NCI-H69 (cell line): ENCODE data around the gene RAMAC.
A peak's percentile ranks its signal among the peaks of the same experiment; 100 is the strongest.
"Not testable (repeated sequence)": the region's sequence is repeated elsewhere in the genome, so short reads cannot be mapped to it uniquely, and the experiment has no call there.

Experiments used
- DNase-seq: peaks from one replicate; lab custom pipeline; 2025; lab: John Stamatoyannopoulos, UW

Gene RAMAC

GRCh38 chr15:82968066-82968465 is 17.9 kb upstream of the RAMAC start:
- DNase-seq, result no peak

- DNase-seq, result no peak
Observed at GRCh38 chr15:82969353-82969752, 16.7 kb upstream of the RAMAC start.

GRCh38 chr15:82970078-82970686 is 15.8 kb upstream of the RAMAC start:
- no peak for DNase-seq

- DNase-seq, result no peak
Observed at GRCh38 chr15:82970696-82971095, 15.3 kb upstream of the RAMAC start.

DNA sequence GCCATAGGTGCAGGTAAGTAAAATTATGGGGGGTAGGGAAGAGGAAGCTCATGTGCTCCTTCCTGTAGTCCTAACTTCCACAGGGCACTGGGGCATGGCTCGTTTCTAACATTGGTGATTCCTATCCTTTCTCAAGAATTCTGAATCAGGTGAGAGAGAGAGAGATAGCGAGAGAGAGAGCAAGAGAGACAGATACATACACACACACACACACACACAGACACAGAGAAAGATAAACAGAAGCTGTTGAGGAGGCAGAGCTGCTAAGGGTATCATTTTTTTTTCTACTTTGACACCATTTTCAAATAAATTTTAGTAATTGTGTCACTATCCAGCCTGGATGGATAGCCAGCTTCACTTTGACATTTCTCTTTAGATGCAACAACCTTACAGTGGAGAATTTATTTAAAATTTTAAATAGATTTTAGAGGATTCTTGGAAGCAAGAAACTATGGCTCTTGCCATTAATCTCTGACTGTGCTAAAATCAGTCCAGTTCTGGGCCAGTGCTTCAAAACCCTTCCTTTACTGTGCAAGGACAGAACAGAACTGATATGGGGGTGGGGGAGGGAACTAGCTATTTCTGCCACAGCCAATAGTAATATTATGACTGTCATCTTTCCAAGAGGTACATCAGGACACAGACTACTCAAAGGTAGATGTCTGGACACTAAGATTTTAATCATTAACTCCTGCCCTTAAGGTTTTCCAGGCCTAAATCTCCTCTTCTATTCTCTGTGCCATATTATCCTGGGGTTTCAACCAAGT is 14.6 kb upstream of the RAMAC start:
- no peak for DNase-seq

- no peak for DNase-seq
Observed at GRCh38 chr15:82972990-82973389, 13.0 kb upstream of the RAMAC start.

- DNase-seq, result no peak
Observed at GRCh38 chr15:82977076-82977475, 8.9 kb upstream of the RAMAC start.

GRCh38 chr15:82978438-82978837 is 7.6 kb upstream of the RAMAC start:
- no peak for DNase-seq

- no peak for DNase-seq
Observed at GRCh38 chr15:82979726-82980125, 6.3 kb upstream of the RAMAC start.

GRCh38 chr15:82980981-82981380 is 5.0 kb upstream of the RAMAC start:
- DNase-seq, result no peak

GRCh38 chr15:82986442-82986780 is 401 bp downstream of the RAMAC start:
- DNase-seq, result peak; percentile 46

- DNase-seq, result no peak
Observed at GRCh38 chr15:82992436-82992998, 6.5 kb downstream of the RAMAC start.

DNA sequence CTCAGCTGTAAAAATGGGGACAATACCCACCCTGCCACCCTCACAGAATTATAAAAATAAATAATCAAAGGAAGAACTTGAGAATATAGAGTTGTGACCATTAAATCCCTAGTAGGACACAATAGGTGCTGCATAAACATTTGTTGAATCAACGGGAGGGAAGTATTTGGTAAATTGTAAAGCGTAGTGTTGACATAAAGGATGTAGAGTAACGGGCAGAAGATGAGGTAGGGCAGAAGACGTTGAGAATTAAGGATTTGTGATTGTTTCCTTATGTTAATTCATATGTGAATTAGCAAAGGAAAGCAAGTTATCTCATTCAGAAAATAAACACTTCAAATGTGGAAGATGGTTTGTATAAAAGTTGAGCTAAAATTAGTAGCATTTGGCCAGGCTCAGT is 7.1 kb downstream of the RAMAC start:
- no peak for DNase-seq

GRCh38 chr15:82995076-82995475 is 9.1 kb downstream of the RAMAC start:
- DNase-seq, result no peak

- peak; percentile 73 for DNase-seq
Observed at GRCh38 chr15:82995938-82996337, 9.9 kb downstream of the RAMAC start.

- peak; percentile 8 for DNase-seq
Observed at GRCh38 chr15:82999426-82999825, 13.4 kb downstream of the RAMAC start.

DNA sequence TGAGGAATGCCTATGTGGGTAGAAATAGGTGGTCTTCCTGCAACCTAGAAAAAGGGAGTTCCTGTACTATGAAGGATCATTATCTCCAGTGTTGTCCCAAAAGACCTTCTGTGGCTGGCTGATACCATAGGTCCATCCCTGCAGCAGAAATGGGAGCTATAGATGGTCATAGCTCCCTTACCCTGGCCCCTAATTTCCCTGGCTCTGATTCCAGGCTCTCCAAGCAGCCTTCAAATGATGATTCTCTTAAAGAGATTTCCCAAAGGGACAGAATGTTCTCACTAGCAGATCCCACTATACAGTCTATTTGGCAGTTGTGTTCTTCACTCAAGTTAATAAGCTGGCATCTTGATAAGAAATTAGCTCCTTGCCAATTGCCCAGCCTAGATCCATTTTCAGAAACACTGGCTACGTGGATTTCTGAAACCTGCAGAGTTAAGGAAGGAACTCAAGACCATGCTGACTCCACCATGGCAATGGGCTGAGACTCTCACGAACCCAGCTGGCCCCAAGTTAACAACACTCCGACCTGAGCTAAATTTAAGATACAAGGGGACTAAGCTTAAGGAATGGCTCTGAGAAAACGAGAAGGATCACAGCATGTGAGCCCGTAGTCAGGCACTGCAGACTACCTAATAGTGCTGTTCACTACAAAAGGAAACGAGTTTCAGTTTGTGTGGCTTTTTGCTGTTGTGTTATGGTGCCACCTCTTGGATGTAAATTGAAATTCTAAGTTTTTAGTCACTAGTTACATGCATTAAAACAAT is 14.1 kb downstream of the RAMAC start:
- DNase-seq, result peak; percentile 74

DNA sequence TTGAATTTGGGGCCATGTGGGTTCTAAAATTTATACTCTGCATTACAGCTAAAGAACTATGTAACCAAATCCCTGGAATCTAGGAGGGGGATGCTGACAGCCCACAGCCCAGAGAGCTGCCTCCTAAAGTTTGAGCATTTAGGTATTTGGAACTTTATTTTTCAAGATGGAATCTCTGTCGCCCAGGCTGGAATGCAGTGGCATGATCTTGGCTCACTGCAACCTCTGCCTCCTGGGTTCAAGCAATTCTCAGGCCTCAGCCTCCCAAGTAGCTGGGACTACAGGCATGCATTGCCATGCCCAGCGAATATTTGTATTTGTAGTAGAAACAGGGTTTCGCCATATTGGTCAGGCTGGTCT is 14.6 kb downstream of the RAMAC start:
- not testable (repeated sequence) for DNase-seq

DNA sequence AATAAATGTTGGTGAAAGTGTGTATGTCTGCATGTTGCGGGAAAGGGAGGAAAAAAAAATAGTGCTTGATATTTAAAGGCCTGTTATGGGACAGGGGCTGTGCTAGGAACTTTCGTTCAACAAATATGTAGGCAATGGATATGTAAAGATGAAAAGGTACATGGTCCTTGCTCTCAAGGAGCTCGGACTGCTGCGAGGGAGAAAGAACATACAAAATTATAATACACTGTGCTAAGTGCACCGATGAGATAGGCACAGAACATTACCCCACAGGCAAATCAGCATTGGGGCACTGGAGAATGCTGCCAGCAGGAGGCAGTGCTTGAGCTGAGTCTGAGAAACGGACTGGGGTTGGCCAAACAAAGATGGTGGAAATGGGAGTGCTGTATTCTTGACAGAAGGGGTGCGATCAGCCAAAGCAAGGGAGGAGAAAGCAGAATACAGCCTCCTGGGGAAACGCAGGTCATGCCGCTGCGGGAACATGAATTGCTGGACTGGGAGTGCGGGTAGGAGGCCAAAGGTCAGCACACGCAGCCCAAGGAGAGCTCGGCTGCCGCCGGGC is 24.8 kb downstream of the RAMAC start:
- peak; percentile 65 for DNase-seq

GRCh38 chr15:83011271-83012075 is 25.5 kb downstream of the RAMAC start, which contains the start of gene C15orf40:
C15orf40 (minus strand) TSS chr15:83011639; CDS start chr15:83011607, 32 bp downstream.
- DNase-seq, result peak; percentile 93

DNA sequence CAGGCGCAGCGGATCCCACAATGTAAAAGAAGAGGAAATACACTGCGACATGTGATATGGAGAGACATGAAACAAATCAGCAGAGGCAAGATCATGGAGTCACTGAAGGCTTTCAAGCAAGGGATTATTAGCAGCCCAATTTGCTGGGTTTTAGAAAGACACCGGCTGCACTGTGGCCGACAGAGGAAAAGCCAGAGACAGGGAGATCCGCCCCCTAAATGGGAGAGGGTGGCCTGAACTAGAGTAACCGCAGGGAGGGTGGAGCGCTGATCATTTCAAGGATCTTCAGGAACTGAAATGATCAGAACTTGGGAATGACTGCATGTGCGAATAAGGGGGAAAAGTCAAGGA is 26.0 kb downstream of the RAMAC start:
- peak; percentile 61 for DNase-seq

DNA sequence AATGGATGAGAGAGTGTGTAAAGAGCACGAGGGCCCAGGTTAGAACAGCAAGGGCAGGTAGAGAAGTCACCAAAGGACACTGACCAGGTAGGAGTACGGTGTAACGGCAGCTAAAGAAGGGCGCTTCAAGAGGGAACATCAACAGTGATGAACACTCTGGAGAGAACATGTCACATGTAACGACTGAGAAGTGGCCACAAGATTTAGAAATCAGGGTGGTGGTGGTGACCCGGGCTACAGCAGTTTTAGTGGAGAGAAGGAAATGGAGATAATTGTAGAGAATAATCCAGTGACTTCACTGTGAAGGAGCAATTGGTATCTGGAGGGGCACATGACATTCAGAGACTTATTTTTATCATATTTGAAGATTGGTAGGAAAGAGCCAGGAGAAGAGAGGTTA is 26.6 kb downstream of the RAMAC start:
- no peak for DNase-seq
